Stimulated activated CD4-positive, alpha-beta T cell treated with anti-CD3 and anti-CD28 coated beads, Interleukin-15, amount 100 ng/mL, for 1 hour (primary cell): ENCODE data around the gene TCF4.

Source experiments
- DNase-seq, 2 donors: peaks; one replicate each; pipeline ENCODE4 v3.0.0-alpha.2; 2020; ENCODE audit warnings: low read depth in 1 of 2, low spot score in 1 of 2

Gene TCF4

DNA sequence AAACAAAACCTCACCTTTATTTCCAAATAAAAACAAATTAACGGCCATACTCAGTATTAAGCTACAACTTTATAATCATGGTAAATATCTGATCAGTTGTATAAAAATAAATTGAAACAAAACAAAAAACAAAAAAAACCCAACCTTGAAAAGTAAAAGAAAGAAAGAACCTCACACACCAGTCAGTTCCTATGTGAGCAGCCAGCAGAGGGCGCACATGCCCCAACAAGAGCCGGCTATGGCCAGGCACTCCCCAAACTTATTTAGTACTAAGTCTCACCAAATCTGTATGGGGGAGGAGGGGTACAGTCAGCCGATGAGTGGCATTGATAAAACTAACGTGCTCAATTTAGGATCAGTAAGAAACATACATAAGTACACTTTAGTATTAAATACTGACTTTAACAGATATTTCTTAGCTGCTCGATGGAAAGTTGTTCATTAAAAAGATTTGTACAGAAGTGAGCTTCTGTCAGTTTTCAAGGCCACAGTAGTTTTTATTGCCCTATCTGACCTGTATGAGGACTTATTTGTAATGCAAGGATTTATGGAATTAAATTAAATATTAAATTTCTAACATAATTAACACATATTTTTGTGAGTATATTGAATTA lies 172.6 kb downstream of the TCF4 start:
- DNase-seq, result peak; percentile 13 to 57

DNA sequence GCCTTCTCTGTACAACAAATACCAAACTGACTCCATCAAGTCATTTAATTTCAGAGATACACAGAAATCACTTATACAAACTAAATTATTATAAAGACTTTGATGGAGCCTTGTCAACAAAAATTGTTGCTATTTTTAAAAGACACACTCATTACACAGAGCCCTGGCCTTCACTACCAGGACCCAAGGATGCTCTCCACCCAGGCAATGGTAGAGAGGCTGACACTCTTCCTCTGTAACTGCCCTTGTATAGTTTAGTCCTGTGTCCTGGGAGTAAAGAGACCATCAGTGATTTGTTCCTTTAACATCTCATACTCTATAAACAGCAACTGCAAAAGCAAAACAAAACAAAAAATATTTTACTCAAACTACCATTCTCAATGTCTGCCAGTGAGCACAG lies 173.5 kb downstream of the TCF4 start:
- DNase-seq, result no peak

DNA sequence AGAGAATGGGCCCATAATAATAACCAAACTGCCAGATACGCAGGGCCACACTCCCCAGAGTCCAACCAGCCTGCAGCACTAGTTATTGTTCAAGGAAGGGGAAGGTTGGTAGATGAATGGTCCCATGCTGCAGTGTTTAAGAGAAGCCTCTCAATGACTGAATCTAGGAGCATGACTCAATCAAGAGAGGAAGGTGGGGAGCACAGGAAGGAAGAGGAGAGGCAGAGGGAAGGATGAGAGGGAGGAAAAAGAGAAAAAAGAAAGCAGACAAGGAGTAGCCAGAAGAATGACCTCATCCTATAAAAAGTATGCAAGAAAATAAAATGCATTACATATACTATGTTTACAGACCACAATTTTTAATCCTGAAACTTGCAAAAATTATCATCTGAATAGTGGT lies 174.5 kb downstream of the TCF4 start:
- DNase-seq, result no peak

DNA sequence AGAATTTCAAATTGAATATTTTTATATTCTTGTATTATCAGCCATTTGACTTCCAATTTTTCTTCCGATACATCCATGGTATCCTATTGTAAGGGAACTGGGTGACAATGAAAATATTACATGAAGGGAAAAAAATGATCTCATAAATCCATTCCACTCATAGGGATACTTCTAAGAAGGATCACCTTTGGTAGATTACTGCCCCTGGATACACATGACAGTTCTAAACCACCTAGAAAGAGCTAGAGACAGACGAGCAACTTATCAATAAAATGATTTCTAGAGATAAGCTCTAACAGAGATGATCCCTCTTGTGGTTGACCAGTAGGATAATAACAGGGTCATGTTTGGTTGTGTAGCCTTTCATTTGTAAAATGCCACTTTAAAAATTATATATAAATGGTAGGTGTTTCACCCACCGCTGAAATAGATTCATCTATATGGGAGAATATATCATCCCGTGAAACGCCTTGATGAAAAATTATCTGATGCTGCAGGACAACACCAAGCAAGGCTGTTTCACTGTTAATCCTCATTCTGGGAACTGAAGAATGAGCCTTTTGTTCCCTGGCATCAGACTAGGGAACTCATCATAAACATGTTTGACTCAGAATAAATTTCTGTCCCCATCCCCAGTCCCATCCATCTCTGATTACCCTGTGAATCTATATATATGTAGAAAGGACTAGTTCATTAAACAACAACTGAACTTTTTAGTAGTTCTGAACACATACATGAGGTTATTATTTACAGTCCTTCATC lies 180.0 kb downstream of the TCF4 start:
- no peak for DNase-seq

DNA sequence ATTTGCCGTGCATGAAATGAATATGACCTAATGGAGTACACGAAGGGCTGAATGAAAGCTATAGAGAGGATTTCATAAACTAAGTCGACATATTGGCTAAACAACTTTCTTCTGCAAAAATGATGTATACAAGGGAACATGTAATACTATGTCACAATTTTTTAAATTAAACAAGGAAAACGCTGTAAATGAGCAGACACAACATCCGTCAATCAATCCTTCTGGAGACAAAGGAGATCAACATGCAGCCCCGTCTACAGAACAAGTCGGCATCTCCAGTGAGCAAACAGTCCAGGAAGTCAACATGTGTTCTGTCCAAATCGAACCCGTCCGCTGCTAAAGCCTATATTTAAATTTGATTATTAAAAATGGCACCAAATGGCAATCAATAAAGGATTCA lies 180.8 kb downstream of the TCF4 start:
- no peak for DNase-seq

DNA sequence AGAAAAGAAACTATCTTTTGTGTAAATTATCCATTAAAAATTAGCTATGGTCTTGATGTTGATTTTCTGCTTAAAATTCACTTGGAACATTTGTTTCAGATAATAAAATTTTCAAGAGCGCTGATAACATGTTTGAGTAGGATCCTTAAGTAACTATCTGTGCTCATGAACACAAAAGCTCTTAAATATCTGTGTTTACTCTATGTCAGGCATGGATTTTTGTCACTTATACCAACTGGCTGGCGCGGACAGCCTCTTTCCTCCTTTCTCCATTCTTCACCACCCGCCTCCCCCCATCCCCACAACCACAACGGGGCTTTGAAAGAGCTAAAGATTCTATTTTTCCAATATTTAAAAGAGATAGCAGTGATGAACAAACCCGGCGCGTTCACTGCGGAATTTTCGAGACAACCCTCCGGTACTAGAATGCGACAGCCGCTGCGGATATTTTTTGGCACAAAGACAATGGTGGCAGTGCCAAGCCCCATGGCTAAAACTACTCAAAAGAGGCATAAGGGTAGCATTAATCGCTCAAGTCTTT lies 181.5 kb downstream of the TCF4 start:
- DNase-seq, result no peak

DNA sequence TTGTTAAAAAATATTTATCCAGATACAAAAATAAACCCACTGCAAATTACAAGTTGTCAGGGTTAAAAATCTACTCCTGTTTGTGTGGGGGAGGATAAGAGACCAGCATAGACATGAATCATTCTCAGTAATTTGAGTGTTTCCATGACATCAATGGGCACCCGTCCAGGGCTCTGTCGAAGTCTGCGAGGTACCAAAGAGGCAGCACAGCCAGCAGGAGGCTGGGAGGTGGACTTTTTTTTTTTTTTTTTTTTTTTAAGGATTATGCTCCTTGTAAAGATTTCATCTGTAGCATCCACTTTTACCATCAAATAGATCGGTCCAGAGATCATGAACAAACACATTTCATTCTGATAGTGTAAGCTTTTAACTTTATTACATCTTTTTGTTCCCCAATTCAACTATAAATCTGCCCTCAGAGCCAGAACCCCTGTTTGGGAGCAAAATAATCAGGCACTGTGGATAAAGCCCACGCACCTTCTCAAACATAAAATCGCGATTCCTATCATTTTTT lies 182.0 kb downstream of the TCF4 start:
- DNase-seq, result no peak

DNA sequence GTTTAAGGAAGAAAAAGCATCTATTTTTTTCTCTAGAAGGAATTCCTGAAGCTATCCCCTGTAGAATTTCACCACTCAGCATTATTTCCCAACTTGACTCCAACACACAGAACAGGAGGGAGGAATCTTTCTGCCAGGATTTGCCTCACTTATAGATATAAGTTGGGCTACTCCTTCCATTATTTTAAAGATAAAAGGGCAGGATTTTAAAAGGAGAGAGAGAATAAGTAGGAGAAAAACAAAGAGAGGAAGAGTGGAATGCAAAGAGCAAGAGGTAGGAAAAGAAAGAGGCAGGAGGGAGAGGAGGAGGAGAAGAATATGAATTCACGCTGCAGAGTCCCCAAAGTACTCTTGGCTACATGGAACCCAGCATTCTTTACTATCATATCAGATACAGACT lies 182.5 kb downstream of the TCF4 start:
- DNase-seq, result no peak

DNA sequence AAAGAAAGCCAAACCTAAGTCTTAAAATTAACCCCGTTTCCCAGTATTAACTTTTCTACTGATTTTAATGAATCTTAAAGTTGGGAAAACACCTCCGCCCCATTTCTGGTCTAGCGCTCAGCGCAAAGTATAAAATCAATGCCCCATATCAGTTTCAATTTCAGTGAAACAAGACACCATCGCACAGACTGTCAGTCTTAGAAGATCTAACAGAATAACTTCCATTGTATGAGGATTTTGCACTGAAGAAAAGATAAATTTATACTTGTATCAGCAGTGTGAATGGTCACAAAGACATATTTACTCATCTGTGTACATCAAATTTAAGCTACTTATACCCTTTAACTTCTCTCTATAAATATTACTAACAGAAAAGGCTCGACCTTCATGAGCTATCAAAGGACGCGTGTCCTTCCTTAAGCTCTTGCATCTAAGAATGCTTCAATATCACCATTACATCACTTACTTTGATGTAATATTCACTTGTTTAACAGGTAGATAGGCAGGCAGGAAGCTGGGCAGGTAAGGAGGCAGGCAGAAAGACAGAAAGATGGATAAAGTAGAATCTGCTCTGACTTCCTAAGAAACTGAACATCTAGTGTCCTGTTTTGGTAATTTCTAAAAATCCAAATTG lies 183.0 kb downstream of the TCF4 start:
- DNase-seq, result no peak

DNA sequence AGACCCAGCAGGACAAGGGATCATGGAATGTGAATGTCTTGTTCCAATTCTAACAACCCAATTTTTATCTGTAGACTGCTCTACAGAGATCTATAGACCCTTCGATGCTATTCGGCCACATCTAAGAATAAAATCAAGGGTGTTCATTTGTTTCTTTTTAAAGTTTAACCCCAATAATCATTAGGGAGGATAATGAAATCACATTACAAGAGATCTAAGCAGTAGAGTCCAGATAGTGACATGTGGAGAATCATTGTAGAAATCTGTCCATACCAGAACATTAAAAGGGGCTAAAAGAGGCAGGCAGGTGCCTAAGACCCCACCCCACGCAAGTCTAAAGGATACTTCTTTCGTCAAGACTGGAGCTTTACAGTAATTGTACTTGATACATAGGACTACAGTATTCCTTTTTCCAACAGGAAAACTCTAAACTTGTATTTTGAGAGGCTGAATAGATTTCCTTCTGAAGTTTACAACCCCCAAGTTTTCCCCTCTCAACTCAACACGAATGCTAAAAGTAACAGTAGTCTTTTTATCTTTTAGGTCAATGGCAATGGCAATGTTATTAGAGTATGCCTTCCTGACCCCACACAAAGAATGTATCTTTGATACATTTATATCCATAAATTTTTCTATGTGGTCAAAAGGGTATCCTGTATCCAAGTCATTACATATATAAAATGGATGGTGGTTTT lies 183.7 kb downstream of the TCF4 start:
- DNase-seq, result no peak

DNA sequence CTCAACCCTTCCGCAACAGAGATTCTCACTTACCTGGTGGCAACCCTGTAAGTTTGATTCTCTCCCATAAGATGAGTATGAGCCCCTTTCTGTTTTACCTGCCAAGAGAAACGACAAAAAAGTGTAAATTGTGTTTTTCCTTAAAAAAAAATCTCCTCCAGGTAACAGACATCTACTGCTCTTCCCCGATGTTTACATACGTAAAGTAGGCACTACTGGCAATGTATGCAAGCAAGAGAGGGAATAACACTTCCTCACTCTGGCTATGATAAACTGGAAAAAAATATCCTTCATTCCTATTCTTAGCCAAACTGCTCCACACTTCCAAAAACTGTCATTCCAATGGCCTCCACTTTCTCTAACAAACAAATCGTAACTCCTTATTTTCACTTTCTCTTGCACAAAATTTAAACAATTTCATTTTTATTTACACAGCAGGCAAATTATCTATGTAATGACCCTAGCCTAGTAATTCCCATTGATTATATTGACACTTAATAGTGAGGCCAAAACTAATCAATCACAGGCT lies 184.5 kb downstream of the TCF4 start:
- DNase-seq, result no peak

DNA sequence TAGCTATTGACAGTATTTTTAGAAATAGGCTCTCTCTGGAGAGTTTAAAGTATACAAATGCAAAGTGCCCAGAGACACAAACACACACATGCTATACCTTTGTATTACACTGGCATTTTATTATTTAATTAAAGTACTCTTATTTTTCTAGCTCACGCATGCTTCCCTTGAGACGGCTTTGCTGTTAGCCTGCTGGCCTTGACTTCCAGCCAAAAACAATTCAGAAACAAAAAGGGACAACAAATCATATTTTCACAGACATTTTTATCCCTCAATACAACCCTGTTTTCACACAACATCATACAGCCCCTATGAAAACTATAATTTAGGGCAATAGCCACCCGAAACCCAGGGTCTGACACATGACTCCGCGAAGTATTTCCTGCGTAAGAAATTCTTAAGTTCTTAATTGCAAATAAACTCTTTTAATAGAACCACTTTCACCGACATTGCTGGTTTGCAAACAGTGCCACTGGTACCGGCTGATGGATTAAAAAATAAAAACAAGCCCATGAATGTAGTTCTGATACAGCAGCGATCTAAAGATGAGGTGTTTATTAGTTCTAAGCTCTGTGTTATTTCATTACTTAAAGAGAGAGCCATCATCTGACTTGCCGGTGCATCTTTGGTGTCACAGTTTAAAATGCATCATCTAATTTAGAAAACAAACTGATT lies 185.1 kb downstream of the TCF4 start:
- DNase-seq, result no peak

DNA sequence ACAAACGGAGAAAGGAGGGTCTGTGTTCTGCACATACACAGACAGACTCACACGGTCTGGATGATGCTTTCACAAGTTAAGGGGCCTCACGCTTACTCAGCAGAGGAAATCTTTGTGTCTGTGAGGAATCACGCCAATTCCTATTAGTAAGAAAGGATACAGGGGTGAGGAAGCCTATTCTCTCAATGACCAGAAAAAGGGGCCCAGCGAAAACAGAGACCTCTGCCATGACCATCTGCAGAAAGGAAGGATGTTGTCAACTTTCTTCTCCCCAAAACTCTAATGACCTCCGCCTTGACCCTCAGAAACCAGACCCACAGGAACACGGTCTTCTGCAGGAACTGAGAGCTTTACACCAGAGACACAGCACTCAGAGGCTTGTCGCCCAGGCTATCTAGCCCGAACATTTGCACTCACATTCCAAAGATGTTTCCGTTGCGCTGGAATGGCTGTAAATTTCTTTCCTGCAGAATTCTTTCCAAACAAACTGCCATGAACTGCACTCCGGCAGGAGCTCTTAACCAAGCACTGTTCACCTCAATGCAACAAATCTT lies 186.3 kb downstream of the TCF4 start:
- DNase-seq, result no peak

DNA sequence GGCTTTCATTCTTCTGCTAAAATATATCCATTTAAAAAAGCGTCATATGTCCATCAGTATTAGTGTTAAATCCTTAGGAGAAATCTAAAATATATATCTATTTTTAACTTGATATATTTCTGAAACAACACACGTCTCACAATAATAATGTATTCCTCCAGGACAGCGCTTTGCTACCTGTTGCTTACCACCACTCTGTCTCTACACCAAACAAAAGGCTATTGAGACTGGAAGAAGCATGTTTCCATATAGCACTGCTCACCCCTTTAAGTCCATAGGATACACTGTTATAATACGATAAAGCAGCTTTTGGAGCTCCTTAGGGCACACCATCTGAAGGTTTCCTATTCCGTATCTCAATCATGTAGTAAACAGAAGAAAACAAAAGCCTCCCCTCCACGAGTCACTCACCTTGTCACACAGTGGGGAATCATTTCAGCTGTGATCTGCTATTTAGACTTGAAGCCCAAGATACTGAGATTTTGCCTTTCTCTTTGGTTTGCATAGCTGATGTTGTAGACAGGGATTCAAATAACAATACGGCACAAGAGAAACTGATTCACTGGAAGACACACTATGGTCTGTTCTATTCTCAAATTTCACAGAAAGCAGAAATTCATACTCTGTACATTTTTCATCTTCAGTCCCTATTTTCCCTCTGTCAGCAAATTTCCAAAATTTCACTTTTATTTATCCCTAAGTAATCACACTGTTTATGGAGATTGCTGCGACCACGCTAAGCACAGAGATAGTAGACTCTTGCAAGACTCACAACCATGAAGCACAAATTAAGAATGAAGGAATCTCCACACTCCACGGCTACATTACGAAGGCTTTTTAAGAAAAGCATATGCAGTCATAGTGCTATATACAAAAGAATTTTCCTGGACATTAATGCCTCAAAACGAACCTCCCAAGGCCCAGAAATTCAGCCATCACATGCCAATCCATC lies 187.1 kb downstream of the TCF4 start:
- no peak for DNase-seq

DNA sequence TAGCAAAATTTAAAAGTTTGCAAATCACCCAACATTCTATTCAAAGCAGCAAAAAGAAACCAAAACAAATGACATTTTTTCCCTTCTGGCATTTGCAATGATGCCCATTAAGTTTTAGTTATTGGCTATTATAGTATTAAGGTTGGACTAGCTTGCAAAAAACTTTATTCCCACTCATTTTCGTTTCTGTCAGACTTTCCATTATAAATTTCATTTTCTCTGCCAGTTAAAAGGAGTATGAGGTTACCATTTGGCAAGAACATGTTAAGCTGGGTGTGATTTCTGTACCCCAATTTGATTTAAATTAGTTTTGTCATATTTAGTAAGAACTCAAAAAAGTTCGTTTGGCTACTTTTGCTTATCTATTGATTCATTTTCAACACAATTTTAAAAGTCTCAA lies 187.9 kb downstream of the TCF4 start:
- no peak for DNase-seq

DNA sequence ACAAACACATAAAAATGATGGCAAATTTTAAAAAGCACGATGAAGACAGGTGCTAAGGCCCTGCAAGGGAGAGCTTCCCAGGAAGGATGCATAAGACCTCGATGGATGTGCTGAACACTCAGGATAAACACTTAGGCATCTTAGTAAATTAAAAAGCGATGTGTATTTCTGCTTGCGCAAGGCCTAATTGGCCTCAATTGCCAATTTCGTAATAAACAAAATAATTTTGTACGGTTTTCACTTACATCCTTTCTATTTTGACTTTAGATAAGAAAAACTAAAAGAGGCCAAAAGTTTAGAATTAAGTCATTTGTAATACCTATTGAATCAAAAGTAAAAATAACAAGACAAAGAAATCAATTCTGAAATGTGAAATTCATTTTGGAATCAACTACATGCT lies 189.1 kb downstream of the TCF4 start:
- DNase-seq, result no peak

DNA sequence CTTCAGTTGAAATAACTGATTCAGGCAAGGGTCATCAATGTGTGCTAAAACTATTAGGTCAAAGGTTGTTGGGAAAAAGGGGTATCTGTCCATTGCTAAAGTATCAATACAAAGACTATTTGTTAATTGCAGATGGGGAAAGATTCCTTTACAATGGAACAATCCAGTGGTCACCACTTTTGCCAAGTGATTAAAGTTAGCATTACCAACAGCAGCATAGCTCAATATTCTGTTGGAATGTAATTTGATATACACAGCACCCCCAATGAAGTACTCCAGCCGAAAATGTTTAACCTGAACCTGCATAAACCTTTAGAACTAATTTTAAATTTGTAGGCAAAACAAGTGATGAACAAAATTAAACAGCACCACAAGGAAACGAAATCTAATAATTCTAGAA lies 191.0 kb downstream of the TCF4 start:
- DNase-seq, result no peak

DNA sequence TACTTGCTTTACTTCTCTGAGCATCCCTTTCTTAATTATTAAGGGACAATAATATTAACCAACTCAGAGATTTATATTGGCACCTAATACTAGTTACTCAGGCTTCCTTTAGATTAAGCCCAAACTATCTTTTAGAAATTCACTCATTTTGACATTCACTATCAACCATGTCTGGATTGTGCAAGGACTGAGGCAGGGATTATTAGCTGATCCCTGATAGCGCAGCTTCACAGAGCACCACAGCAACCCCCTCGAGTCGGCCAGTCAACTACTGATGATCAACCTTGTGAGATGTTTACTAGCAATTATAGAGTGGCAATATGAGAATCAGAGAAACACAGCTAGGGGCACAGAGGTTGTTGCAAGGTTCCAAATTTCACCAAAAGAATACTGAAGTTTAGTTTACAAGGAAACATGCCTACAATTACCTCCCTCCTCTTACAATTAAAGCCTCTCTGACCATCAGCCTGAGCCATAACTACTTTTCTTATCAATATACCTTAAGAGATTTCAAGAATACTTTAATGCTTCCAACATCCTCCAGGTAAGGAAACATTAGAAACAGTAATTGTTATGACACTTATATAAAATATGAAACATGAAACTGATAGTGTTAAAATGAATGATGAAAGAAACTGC lies 191.6 kb downstream of the TCF4 start:
- DNase-seq, result no peak

DNA sequence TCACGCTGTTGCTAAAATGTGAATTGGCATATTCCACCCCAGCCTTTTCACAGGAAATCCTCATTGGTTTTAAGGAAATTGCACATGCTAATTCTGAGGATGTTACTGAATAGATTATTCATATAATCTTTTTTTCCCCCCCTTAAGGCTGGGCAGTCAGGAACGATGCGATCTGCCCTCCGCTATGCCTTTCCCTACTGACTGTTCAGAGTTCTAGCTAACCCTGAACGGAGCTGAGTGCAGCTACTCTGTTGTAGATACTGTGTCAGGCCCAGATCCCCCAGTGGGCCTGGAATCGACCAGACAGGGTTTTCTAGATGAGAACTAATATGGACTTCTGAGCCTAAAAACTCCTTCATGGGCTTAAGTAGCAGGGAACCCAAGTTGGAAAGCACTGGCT lies 192.2 kb downstream of the TCF4 start:
- no peak for DNase-seq
